Measurements from ENCODE around the gene ATG13. TPM values are rescaled to one million over a fixed set of nuclear protein-coding genes. Genes with fewer than 3 reads are reported as not detected.

The ATG13 gene
- total RNA-seq, 4 donors from 2014 or later, result 113 to 203 (median 139) TPM

DNA sequence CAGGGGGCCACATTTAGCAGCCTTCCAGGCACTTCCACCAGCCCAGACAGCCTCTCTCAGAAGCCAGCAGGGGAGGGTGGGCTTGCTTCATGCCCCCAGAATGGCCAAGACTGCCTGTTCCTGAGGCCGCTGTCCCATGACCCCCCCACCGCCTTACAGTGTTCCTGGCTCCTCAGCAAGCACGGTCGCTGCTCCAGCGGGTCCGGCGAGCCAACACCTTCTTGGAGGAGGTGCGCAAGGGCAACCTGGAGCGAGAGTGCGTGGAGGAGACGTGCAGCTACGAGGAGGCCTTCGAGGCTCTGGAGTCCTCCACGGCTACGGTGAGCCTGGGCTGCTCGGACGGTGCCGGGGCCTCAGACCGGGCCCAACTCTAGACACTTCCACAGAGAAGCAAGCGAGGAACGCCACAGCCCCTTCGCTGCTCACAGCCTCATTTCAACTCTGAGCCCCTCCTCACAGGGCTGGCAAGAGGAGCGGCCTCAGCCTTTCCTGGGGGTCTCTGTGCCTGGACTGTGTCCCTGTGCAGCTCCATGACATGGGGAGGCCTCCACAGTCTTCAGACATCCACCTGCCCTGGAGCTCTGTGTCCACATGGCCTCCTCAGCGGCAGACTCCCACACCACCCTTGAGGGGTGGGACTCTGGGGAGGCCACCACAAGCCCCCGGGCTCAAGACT is 102.3 kb downstream of the ATG13 start:
- no peak for TF ChIP-seq EP300 (IDR thresholded peaks at IDR 0.05)
- TF ChIP-seq, protein P1, sequence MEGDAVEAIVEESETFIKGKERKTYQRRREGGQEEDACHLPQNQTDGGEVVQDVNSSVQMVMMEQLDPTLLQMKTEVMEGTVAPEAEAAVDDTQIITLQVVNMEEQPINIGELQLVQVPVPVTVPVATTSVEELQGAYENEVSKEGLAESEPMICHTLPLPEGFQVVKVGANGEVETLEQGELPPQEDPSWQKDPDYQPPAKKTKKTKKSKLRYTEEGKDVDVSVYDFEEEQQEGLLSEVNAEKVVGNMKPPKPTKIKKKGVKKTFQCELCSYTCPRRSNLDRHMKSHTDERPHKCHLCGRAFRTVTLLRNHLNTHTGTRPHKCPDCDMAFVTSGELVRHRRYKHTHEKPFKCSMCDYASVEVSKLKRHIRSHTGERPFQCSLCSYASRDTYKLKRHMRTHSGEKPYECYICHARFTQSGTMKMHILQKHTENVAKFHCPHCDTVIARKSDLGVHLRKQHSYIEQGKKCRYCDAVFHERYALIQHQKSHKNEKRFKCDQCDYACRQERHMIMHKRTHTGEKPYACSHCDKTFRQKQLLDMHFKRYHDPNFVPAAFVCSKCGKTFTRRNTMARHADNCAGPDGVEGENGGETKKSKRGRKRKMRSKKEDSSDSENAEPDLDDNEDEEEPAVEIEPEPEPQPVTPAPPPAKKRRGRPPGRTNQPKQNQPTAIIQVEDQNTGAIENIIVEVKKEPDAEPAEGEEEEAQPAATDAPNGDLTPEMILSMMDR (IDR thresholded peaks at IDR 0.05), result no peak
- no peak for TF ChIP-seq POLR2A (IDR thresholded peaks at IDR 0.05)
- 87 to 94% methylated on average over 17 to 24 of the region's 25 CpGs for WGBS, 2 donors
- no peaks in the 10 kb centered on the region for H3K36me3 ChIP-seq
- no peak overlapping the region for H3K4me3 ChIP-seq
- DNase-seq (ENCODE audit: low spot score in 2 of 2), result no peak
- H3K27ac ChIP-seq, result no peak overlapping the region
- H3K4me1 ChIP-seq, result no peaks in the 10 kb centered on the region
- no peaks in the 10 kb centered on the region for H3K27me3 ChIP-seq
- no peaks in the 10 kb centered on the region for H3K9me3 ChIP-seq

DNA sequence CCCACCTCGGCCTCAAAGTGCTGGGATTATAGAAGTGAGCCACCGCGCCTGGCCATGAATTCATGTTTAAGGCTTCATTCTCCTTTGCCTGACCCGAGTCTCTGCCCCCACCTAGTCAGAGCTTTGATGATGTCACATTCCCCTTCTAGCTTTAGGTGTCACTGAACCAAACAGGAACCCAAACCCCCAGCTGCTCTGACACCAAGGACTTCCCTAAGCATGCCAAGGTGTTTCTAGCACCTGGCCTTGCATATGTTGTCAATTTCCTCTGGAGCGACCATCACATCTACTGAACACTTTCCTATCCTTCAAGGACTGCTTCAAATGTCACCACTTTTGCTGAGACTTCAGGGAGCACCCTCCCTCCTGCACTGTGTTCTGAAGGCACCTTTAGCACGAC is 103.9 kb downstream of the ATG13 start:
- Histone ChIP-seq H3K27ac (no peak overlapping the region), H3K9me3 (no peaks in the 10 kb centered on the region), H3K36me3 (no peaks in the 10 kb centered on the region), H3K4me1 (no peaks in the 10 kb centered on the region), H3K4me3 (no peak overlapping the region), H3K27me3 (no peaks in the 10 kb centered on the region)
- no peak for DNase-seq (ENCODE audit: low spot score in 2 of 2)
- WGBS, 2 donors, result 77 to 84% methylated on average over 6 of the region's 6 CpGs
- no peak for TF ChIP-seq EP300 (IDR thresholded peaks at IDR 0.05)

DNA sequence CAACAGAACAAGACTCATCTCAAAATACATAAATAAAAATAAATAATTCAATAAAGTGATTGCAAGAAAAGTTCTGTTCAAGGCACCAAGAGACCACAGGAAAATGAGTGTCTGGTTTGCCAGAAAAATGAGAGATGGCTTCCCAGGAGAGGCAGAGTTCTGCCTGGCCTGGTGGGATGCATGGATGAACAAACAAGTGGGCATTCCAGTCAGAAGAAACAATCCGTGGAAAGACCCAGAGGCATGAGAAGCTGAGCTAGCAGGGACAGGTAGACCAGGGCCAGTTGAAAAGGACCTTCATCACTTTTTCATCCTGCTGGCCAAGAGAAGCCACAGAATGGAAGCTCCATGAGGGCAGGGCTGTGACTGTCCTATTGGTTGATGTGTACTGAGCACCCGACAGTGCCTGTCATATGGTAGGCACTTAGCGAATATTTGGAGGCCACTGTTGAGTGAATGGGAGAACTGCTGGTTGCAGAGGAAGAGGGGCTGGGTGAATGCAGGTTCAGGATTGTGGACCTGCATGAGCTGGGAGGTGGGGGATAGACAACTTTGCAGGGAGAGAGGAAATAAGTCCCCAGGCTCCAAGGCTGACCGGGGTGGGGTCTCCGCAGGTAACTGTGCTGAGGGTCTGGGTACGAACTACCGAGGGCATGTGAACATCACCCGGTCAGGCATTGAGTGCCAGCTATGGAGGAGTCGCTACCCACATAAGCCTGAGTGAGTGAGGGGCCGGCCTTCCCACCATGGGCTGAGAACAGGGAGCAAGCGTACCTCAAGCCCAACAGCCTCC is 105.4 kb downstream of the ATG13 start:
- TF ChIP-seq, protein P1 (IDR thresholded peaks at IDR 0.05), result no peak
- no peak for TF ChIP-seq EP300 (IDR thresholded peaks at IDR 0.05)
- no peak for TF ChIP-seq POLR2A (IDR thresholded peaks at IDR 0.05)
- H3K9me3 ChIP-seq, result no peaks in the 10 kb centered on the region
- no peaks in the 10 kb centered on the region for H3K4me1 ChIP-seq
- no peak overlapping the region for H3K4me3 ChIP-seq
- no peak for DNase-seq (ENCODE audit: low spot score in 2 of 2)
- H3K27me3 ChIP-seq, result no peaks in the 10 kb centered on the region
- WGBS, 2 donors, result 91 to 93% methylated on average over 11 of the region's 11 CpGs
- H3K36me3 ChIP-seq, result no peaks in the 10 kb centered on the region
- H3K27ac ChIP-seq, result no peak overlapping the region

DNA sequence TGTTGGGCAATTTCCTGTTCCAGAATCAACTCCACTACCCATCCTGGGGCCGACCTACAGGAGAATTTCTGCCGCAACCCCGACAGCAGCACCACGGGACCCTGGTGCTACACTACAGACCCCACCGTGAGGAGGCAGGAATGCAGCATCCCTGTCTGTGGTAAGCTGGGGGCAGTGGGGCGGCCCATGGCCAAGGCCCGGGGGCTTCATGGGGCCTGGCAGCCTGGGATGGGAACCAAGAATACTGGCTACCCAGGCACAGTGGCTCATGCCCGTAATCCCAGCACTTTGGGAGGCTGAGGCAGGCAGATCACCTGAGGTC is 106.0 kb downstream of the ATG13 start:
- DNase-seq (ENCODE audit: low spot score in 2 of 2), result no peak
- Histone ChIP-seq H3K27ac (no peak overlapping the region), H3K9me3 (no peaks in the 10 kb centered on the region), H3K27me3 (no peaks in the 10 kb centered on the region), H3K36me3 (no peaks in the 10 kb centered on the region), H3K4me3 (no peak overlapping the region), H3K4me1 (no peaks in the 10 kb centered on the region)
- WGBS, 2 donors, result 87 to 94% methylated on average over 6 to 8 of the region's 8 CpGs
- TF ChIP-seq EP300 (IDR thresholded peaks at IDR 0.05) (no peak), POLR2A (IDR thresholded peaks at IDR 0.05) (no peak)
- TF ChIP-seq, protein P1 (IDR thresholded peaks at IDR 0.05), result no peak

DNA sequence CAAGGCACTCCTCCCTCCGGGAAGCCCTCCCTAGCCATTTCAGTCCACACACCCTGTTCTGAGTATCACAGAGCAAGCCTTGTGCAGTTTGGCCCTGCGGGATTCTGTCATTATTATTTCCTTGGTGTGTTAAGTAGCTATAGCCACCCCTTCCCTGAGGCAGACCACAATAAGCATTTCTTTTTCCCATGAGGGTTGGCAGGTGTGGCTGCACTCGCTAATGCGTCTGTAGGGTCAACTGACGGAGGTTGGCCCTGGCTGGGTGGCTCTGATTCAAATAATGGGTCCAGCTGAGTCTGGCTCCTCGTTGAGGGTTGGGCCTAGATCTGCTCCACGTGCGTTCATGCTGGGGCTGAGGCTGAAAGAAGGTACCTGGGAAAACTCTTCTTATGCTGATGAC is 106.7 kb downstream of the ATG13 start:
- no peak for DNase-seq (ENCODE audit: low spot score in 2 of 2)
- Histone ChIP-seq H3K9me3 (no peaks in the 10 kb centered on the region), H3K4me3 (no peak overlapping the region), H3K4me1 (no peaks in the 10 kb centered on the region), H3K36me3 (no peaks in the 10 kb centered on the region), H3K27me3 (no peaks in the 10 kb centered on the region), H3K27ac (no peak overlapping the region)
- TF ChIP-seq EP300 (IDR thresholded peaks at IDR 0.05), result no peak
- TF ChIP-seq POLR2A (IDR thresholded peaks at IDR 0.05), result no peak
- TF ChIP-seq, protein P1 (IDR thresholded peaks at IDR 0.05), result no peak
- WGBS, 2 donors, result 35 to 60% methylated on average over 8 of the region's 8 CpGs

Other genes starting within 250 kb of the ATG13 start
- gene MDK, start 235.9 kb upstream of the ATG13 start, total RNA-seq, result 100 to 1,000 TPM in 1 of 4 donors, 10 to 100 TPM in 3; 48.1 to 107 (median 57.3) TPM
- gene CHRM4, start 225.8 kb upstream of the ATG13 start, total RNA-seq, result 1 to 10 TPM in 1 of 4 donors, not detected in 3; 1.2 TPM
- 10 to 100 TPM; 31.0 to 43.7 (median 35.8) TPM for gene AMBRA1, start 23.5 kb upstream of the ATG13 start, total RNA-seq
- gene HARBI1, start 326 bp upstream of the ATG13 start, total RNA-seq, result 1 to 10 TPM in 3 of 4 donors, under 1 TPM in 1; 0.59 to 5.2 (median 2.6) TPM
- 10 to 100 TPM; 47.9 to 83.0 (median 59.8) TPM for gene ARHGAP1, start 83.1 kb downstream of the ATG13 start, total RNA-seq
- 10 to 100 TPM in 3 of 4 donors, 1 to 10 TPM in 1; 8.8 to 21.6 (median 13.7) TPM for gene ZNF408, start 83.5 kb downstream of the ATG13 start, total RNA-seq
- not detected for gene F2, start 101.7 kb downstream of the ATG13 start, total RNA-seq
- 10 to 100 TPM; 36.9 to 52.7 (median 47.7) TPM for gene CKAP5, start 228.7 kb downstream of the ATG13 start, total RNA-seq